Uterus (tissue), 4 donors: ENCODE data around the gene PARD3. TPM values are rescaled to one million over a fixed set of nuclear protein-coding genes. Genes with fewer than 3 reads are reported as not detected.

ENCODE experiments used
- DNase-seq, 2 donors: peaks; one replicate each; pipeline ENCODE4 v3.0.0-alpha.2; 2019 to 2020
- H3K27ac ChIP-seq, 2 donors: fragments of 200-600 bp; sonication (generic); 1 replicate in 1 of 2; 2 replicates in 1 of 2; pipeline ENCODE4 v1.5.1; 2016 to 2018
- H3K27me3 ChIP-seq, 2 donors: fragments of 200-600 bp; sonication (generic); one replicate each; pipeline ENCODE4 v1.5.1; 2018 to 2019; ENCODE audit warnings: control low read depth in 1 of 2
- H3K36me3 ChIP-seq, 2 donors: fragments of 200-600 bp; sonication (generic); one replicate each; pipeline ENCODE4 v1.5.1; 2019; ENCODE audit warnings: control low read depth in 1 of 2
- H3K4me1 ChIP-seq, 2 donors: fragments of 200-600 bp; sonication (generic); one replicate each; pipeline ENCODE4 v1.5.1; 2018 to 2019; ENCODE audit warnings: control low read depth in 1 of 2
- H3K4me3 ChIP-seq, 2 donors: fragments of 200-600 bp; sonication (generic); 1 replicate in 1 of 2; 2 replicates in 1 of 2; pipeline ENCODE4 v1.5.1; 2018 to 2019; ENCODE audit warnings: mild to moderate bottlenecking in 1 of 2
- H3K9me3 ChIP-seq, 2 donors: fragments of 200-600 bp; sonication (generic); one replicate each; pipeline ENCODE4 v1.5.1; 2019; ENCODE audit warnings: control low read depth in 1 of 2
- POLR2A ChIP-seq, 2 donors: fragments of 450-650 bp; IDR thresholded peaks; one replicate each; pipeline ENCODE4 v1.6.1; 2016; ENCODE audit warnings: antibody characterized with exemption in 2 of 2, mild to moderate bottlenecking in 1 of 2, moderate library complexity in 1 of 2
- intact Hi-C: fragments of 100-400 bp; cut with DNase I; formaldehyde crosslinking; loops from one replicate; pipeline ENCODE4 v1.15.1; 2023; ENCODE audit warnings: low total_unique reads
- total RNA-seq, 4 donors: library from RNA; depleted of rRNA in 3 of 4; stranded (reverse); fragments of >200 nt in 3 of 4; gene quantifications; one replicate each; pipeline versions ENCODE4 v1.1.0 to v1.2.4, GENCODE V29; 2014 to 2023
- TF ChIP-seq, protein P1 (sequence below), 4 experiments: fragments of 200-600 bp in 2 of 4; fragments of 450-650 bp in 2 of 4; sonication (generic) in 2 of 4; IDR thresholded peaks; one replicate each; pipeline ENCODE4 v1.5.1; 2016 to 2019; ENCODE audit warnings: antibody characterized with exemption in 4 of 4, mild to moderate bottlenecking in 2 of 4, moderate library complexity in 1 of 4
- donor health status: DM: yes; HTN: yes; CAD: no.

PARD3 gene
- total RNA-seq, 4 donors from 2014 or later: 42.1 to 96.1 (median 51.5) TPM

DNA sequence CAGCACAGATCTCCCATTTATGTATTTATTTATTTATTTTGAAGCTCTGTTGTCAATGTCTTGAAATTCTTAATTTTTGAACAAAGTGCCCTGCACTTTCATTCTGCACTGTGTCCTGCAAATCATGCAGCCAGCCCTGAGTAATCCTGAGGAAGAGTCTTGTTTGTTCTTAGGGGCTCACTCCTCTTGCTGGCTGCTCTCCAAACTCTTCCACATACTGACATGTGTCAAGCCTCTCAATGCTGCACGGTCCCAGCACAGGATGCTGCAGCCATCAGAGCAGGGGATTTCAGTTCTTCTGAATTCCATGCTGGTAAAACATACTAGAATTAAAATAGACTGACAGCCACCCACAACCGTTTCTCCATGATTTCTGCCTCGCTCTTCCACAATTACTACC, 207.2 kb downstream of the PARD3 start:
- TF ChIP-seq, protein P1, sequence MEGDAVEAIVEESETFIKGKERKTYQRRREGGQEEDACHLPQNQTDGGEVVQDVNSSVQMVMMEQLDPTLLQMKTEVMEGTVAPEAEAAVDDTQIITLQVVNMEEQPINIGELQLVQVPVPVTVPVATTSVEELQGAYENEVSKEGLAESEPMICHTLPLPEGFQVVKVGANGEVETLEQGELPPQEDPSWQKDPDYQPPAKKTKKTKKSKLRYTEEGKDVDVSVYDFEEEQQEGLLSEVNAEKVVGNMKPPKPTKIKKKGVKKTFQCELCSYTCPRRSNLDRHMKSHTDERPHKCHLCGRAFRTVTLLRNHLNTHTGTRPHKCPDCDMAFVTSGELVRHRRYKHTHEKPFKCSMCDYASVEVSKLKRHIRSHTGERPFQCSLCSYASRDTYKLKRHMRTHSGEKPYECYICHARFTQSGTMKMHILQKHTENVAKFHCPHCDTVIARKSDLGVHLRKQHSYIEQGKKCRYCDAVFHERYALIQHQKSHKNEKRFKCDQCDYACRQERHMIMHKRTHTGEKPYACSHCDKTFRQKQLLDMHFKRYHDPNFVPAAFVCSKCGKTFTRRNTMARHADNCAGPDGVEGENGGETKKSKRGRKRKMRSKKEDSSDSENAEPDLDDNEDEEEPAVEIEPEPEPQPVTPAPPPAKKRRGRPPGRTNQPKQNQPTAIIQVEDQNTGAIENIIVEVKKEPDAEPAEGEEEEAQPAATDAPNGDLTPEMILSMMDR (IDR thresholded peaks at IDR 0.05): no peak
- H3K9me3 ChIP-seq: no peaks in the 10 kb centered on the region
- H3K36me3 ChIP-seq: no peaks in the 10 kb centered on the region
- no peaks in the 10 kb centered on the region for H3K27me3 ChIP-seq
- H3K4me1 ChIP-seq: no peaks in the 10 kb centered on the region
- no peak overlapping the region for H3K27ac ChIP-seq
- DNase-seq: no peak
- intact Hi-C loops: no loop called here
- no peak overlapping the region for H3K4me3 ChIP-seq

DNA sequence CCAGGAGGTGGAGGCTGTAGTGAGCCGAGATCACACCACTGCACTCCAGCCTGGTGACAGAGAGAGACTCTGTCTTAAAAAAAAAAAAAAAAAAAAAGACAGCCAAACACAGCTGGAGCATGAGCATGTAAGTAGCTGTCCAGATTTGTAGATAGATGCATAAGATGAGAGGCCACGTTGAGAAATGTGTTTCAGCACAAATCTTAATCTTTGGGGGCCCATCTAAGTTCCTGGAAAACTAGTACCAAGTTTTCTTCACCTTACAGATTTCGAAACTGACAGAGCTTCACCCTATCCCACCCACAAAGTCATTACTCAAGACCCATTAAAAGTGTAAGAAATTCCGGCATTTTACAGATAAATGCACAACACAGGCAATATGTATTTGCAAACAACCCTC, 208.2 kb downstream of the PARD3 start:
- Histone ChIP-seq H3K9me3 (no peaks in the 10 kb centered on the region), H3K4me1 (no peaks in the 10 kb centered on the region), H3K27me3 (no peaks in the 10 kb centered on the region), H3K36me3 (no peaks in the 10 kb centered on the region), H3K4me3 (no peak overlapping the region), H3K27ac (no peak overlapping the region)
- TF ChIP-seq POLR2A (IDR thresholded peaks at IDR 0.05): no peak
- TF ChIP-seq, protein P1 (IDR thresholded peaks at IDR 0.05): no peak
- no peak for DNase-seq
- intact Hi-C loops: no loop called here

DNA sequence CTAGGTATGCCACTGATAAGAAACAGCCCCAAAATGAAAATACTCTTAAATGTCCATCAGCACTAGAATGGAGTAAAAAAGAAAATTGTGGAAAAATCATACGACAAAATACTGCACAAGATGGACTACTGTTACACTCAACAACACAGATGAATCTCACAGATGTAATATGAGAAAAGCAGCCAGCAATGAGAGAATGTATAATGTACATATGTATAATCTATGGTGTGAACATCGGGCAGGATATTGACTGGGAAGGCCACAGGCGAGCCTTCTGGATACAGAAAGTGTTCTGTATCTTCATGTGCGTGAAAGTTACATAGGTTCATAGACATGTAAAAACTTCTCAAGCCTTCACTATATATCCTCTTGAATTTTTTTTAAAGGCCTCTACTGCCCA, 212.6 kb downstream of the PARD3 start:
- Histone ChIP-seq H3K9me3 (no peaks in the 10 kb centered on the region), H3K27ac (no peak overlapping the region), H3K4me1 (no peaks in the 10 kb centered on the region), H3K36me3 (no peaks in the 10 kb centered on the region), H3K27me3 (no peaks in the 10 kb centered on the region), H3K4me3 (no peak overlapping the region)
- no peak for DNase-seq
- intact Hi-C loops: no loop called here
- no peak for TF ChIP-seq POLR2A (IDR thresholded peaks at IDR 0.05)
- TF ChIP-seq, protein P1 (IDR thresholded peaks at IDR 0.05): no peak

DNA sequence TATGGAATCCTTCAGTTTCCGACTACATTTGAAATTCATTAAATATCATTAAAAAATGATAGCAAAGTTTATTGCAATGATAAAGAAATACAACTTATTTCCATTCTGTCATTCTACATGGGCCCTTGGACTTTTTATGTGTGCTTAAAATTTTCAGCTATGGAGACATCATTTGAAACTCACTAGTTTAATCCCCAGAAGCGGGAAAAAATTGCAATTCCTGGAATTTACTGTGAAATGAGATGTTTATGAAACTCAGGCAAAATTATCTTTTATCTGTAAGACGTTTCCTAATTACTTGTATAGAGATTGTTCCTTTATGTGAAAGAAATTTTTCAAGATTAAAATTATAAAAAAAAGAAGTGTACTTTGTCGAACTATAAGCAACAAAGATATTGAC, 213.4 kb downstream of the PARD3 start:
- Histone ChIP-seq H3K27ac (no peak overlapping the region), H3K27me3 (no peaks in the 10 kb centered on the region), H3K36me3 (no peaks in the 10 kb centered on the region), H3K4me1 (no peaks in the 10 kb centered on the region), H3K4me3 (no peak overlapping the region), H3K9me3 (no peaks in the 10 kb centered on the region)
- no peak for DNase-seq
- TF ChIP-seq, protein P1 (IDR thresholded peaks at IDR 0.05): no peak
- no peak for TF ChIP-seq POLR2A (IDR thresholded peaks at IDR 0.05)
- intact Hi-C loops: no loop called here

DNA sequence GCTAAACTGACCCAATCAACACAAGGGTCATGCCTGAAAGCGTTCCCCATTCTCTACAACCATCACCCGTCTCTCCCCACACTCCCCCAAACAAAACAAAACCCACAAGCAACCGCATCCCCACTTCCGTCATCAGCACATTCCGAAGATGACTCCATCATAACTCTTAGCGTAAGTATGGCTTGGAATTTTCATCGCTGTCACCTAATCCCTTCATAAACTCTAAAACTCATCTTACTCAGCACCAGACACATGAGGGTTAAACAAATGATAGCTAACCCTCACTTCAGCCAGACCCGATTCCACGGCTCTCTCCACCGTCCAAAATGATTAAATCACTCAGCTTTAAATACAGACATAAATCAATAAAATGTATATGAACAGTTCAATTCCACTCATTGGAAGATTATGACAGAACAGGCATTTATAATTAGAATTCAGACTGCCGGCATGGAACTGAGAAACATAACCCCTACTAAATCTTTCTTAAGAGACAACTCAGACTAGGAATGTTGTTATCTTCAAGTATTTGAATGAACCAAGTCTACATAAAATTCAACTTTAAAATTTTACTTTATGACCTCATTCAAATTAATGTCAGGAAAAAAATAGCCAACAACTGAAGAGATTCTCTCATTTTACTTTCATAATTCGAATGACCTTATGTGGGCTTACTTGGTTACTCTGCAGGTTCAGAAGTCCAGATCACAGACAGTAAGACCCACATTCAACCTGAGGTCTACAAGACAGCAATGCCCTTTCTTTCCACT, 215.9 kb downstream of the PARD3 start:
- TF ChIP-seq, protein P1 (IDR thresholded peaks at IDR 0.05): no peak
- TF ChIP-seq POLR2A (IDR thresholded peaks at IDR 0.05): no peak
- Histone ChIP-seq H3K36me3 (no peaks in the 10 kb centered on the region), H3K27me3 (no peaks in the 10 kb centered on the region), H3K4me1 (no peaks in the 10 kb centered on the region), H3K27ac (no peak overlapping the region), H3K4me3 (no peak overlapping the region), H3K9me3 (no peaks in the 10 kb centered on the region)
- DNase-seq: no peak
- intact Hi-C loops: no loop called here
